NCI-H2107 (cell line): ENCODE measurements around the gene P2RX4.
"Not testable (repeated sequence)": the region's sequence is repeated elsewhere in the genome, so short reads cannot be mapped to it uniquely, and the experiment has no call there.

ENCODE experiments used
- DNase-seq: peaks from one replicate; lab custom pipeline; 2025; lab: John Stamatoyannopoulos, UW

The P2RX4 gene

GRCh38 chr12:121245031-121245430 is 35.1 kb downstream of the P2RX4 start:
- no peak for DNase-seq

GRCh38 chr12:121245951-121246350 is 36.0 kb downstream of the P2RX4 start:
- no peak for DNase-seq

- no peak for DNase-seq
Observed at GRCh38 chr12:121246893-121247557, 37.1 kb downstream of the P2RX4 start.

- no peak for DNase-seq
Observed at GRCh38 chr12:121248622-121249021, 38.7 kb downstream of the P2RX4 start.

- no peak for DNase-seq
Observed at GRCh38 chr12:121250359-121250758, 40.4 kb downstream of the P2RX4 start.

- DNase-seq = no peak
Observed at GRCh38 chr12:121251838-121252237, 41.9 kb downstream of the P2RX4 start.

- DNase-seq = no peak
Observed at GRCh38 chr12:121252712-121253345, 42.9 kb downstream of the P2RX4 start.

GRCh38 chr12:121253638-121254335 is 43.9 kb downstream of the P2RX4 start:
- no peak for DNase-seq

GRCh38 chr12:121255433-121255832 is 45.5 kb downstream of the P2RX4 start:
- no peak for DNase-seq

GRCh38 chr12:121257704-121258449 is 47.9 kb downstream of the P2RX4 start:
- not testable (repeated sequence) for DNase-seq

GRCh38 chr12:121259074-121259473 is 49.1 kb downstream of the P2RX4 start:
- no peak for DNase-seq

GRCh38 chr12:121260091-121260490 is 50.2 kb downstream of the P2RX4 start:
- DNase-seq = no peak

GRCh38 chr12:121261398-121261797 is 51.5 kb downstream of the P2RX4 start:
- no peak for DNase-seq

- DNase-seq = no peak
Observed at GRCh38 chr12:121263206-121263935, 53.4 kb downstream of the P2RX4 start.

- DNase-seq = no peak
Observed at GRCh38 chr12:121264135-121264534, 54.2 kb downstream of the P2RX4 start.

GRCh38 chr12:121264951-121265515 is 55.1 kb downstream of the P2RX4 start:
- DNase-seq = no peak

GRCh38 chr12:121267822-121268221 is 57.9 kb downstream of the P2RX4 start:
- no peak for DNase-seq

- DNase-seq = no peak
Observed at GRCh38 chr12:121273364-121273896, 63.5 kb downstream of the P2RX4 start.

GRCh38 chr12:121274036-121274763 is 64.3 kb downstream of the P2RX4 start:
- no peak for DNase-seq

- DNase-seq = no peak
Observed at GRCh38 chr12:121277374-121277759, 67.4 kb downstream of the P2RX4 start.
